Thyroid gland (tissue), 4 donors: ENCODE results near the gene TCF7L1. TPM values are rescaled to one million over a fixed set of nuclear protein-coding genes. Genes with fewer than 3 reads are reported as not detected.

Experiments
- DNase-seq, 2 donors: peaks; one replicate each; pipeline ENCODE4 v3.0.0-alpha.2; 2019
- H3K27ac ChIP-seq, 3 donors: fragments of 200-600 bp; sonication (generic); 1 replicate in 2 of 3; 2 replicates in 1 of 3; pipeline ENCODE4 v1.5.1; 2016 to 2019; ENCODE audit warnings: mild to moderate bottlenecking in 1 of 3, moderate library complexity in 1 of 3
- H3K27me3 ChIP-seq: fragments of 200-600 bp; sonication (generic); one replicate; pipeline ENCODE4 v1.5.1; 2019
- H3K36me3 ChIP-seq, 2 donors: fragments of 200-600 bp; sonication (generic); one replicate each; pipeline ENCODE4 v1.5.1; 2016 to 2019
- H3K4me1 ChIP-seq, 2 donors: fragments of 200-600 bp; sonication (generic); one replicate each; pipeline ENCODE4 v1.5.1; 2017 to 2019
- H3K4me3 ChIP-seq, 3 donors: fragments of 200-600 bp; sonication (generic); replicated peaks in 1 of 3; 1 replicate in 2 of 3; 2 replicates in 1 of 3; pipeline ENCODE4 v1.5.1; 2016; ENCODE audit warnings: mild to moderate bottlenecking in 1 of 3
- H3K9me3 ChIP-seq: fragments of 200-600 bp; sonication (generic); one replicate; pipeline ENCODE4 v1.5.1; 2017
- POLR2A ChIP-seq, 2 donors: fragments of 450-650 bp; IDR thresholded peaks; one replicate each; pipeline ENCODE4 v1.6.1; 2017; ENCODE audit warnings: antibody characterized with exemption in 2 of 2, mild to moderate bottlenecking in 2 of 2, moderate library complexity in 1 of 2
- WGBS, 2 donors: methylation state at CpG; one replicate each; pipeline ENCODE4 v1.1.5; 2017; 5-methylcytosine and 5-hydroxymethylcytosine counted together
- intact Hi-C: fragments of 100-400 bp; cut with DNase I; formaldehyde crosslinking; loops from one replicate; pipeline ENCODE4 v1.15.1; 2023
- total RNA-seq, 4 donors: library from RNA; depleted of rRNA; stranded (reverse); fragments of >200 nt; gene quantifications; one replicate each; pipeline ENCODE4 v1.2.3, GENCODE V29; 2016
- TF ChIP-seq, protein P1 (sequence below), 6 experiments: fragments of 200-600 bp in 3 of 6; fragments of 450-650 bp in 3 of 6; sonication (generic) in 3 of 6; IDR thresholded peaks; one replicate each; pipeline ENCODE4 v1.5.1; 2016 to 2019; ENCODE audit warnings: antibody characterized with exemption in 6 of 6, mild to moderate bottlenecking in 2 of 6, inconsistent platforms in 1 of 6, moderate library complexity in 1 of 6

Gene TCF7L1
- total RNA-seq, 4 donors from 2014 or later, result 3.1 to 12.1 (median 8.7) TPM

DNA sequence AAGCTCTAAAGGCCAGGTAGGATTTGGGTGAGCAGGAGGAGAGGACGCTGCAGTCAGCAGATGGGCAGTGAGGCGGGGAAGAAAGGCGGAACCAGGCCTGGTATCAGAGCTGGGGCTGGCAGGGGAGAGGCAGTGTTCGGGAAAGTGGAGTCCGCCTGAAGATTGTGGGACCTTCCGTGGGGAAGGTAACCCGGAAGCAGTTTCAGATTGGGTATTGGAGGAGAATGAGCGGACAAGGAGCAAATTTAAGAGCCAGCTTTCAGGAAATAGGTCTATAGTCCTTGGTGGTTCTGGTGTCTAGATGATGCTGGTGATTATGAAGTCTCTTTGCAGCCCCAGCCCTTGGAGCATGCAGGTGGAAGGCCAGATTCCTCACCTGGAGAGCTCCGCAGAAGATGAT lies 51.0 kb downstream of the TCF7L1 start:
- H3K36me3 ChIP-seq, result no peaks in the 10 kb centered on the region
- peaks cover 42 to 43% of the 10 kb centered on the region in 2 donors for H3K4me1 ChIP-seq
- TF ChIP-seq POLR2A (IDR thresholded peaks at IDR 0.05), result no peak
- TF ChIP-seq, protein P1, sequence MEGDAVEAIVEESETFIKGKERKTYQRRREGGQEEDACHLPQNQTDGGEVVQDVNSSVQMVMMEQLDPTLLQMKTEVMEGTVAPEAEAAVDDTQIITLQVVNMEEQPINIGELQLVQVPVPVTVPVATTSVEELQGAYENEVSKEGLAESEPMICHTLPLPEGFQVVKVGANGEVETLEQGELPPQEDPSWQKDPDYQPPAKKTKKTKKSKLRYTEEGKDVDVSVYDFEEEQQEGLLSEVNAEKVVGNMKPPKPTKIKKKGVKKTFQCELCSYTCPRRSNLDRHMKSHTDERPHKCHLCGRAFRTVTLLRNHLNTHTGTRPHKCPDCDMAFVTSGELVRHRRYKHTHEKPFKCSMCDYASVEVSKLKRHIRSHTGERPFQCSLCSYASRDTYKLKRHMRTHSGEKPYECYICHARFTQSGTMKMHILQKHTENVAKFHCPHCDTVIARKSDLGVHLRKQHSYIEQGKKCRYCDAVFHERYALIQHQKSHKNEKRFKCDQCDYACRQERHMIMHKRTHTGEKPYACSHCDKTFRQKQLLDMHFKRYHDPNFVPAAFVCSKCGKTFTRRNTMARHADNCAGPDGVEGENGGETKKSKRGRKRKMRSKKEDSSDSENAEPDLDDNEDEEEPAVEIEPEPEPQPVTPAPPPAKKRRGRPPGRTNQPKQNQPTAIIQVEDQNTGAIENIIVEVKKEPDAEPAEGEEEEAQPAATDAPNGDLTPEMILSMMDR (IDR thresholded peaks at IDR 0.05), result no peak

DNA sequence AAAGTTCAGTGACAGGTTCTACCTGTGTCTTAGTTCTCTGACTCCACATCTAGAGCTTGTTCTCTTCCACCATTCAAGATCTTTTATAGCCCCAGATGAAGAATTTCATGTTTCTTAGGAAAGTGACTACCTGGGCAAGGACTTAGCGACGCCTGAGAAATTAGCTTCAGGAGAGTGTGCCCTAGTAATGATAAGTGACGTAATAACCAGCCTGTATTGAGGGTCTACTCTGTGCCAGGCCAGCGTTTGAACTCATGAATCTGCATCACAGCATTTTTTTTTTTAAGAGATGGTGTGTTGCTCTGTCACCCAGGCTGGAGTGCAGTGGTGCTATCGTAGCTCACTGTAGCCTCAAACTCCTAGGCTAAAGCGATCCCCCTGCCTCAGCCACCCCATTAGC lies 51.8 kb downstream of the TCF7L1 start:
- 95 to 98% methylated on average over 6 of the region's 6 CpGs for WGBS, 2 donors
- Histone ChIP-seq H3K27ac (no peak overlapping the region), H3K36me3 (no peaks in the 10 kb centered on the region), H3K27me3 (no peaks in the 10 kb centered on the region), H3K4me1 (peaks cover 41 to 42% of the 10 kb centered on the region in 2 donors), H3K9me3 (no peaks in the 10 kb centered on the region), H3K4me3 (no peak overlapping the region)
- TF ChIP-seq POLR2A (IDR thresholded peaks at IDR 0.05), result no peak
- TF ChIP-seq, protein P1 (IDR thresholded peaks at IDR 0.05), result no peak
- intact Hi-C loops, result no loop called here
- DNase-seq, result no peak

More for the DNA sequence above, 51.0 kb downstream of the TCF7L1 start:
- Histone ChIP-seq H3K27ac (no peak overlapping the region), H3K27me3 (no peaks in the 10 kb centered on the region), H3K4me3 (no peak overlapping the region), H3K9me3 (no peaks in the 10 kb centered on the region)
- no peak for DNase-seq
- WGBS, 2 donors, result 91 to 92% methylated on average over 8 to 9 of the region's 9 CpGs
- intact Hi-C loops, result no loop called here

DNA sequence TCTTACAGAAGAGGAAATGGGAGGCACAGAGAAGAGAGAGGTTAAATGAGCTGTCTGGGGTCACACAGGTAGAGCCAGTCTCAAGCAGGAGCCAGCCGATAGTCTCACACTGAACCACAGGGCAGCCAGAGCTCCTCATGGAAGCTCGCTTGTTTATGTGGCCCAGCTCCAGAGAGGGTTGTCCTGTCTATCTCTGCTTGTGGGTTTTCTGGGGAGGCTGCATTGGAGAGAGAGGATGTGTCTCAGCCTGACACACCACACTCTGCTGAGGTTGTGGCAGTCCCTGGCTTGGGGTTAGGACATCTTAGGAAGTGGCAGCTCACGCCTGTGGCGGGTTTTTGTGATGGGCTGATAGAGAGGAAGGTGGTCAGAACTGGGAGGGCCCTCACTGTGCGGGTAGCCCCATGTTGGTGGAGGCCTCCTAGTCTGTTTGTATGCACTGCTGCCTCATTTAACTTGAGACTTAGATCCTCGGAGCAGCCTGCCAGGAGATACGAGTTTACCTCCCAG lies 52.3 kb downstream of the TCF7L1 start:
- Histone ChIP-seq H3K36me3 (no peaks in the 10 kb centered on the region), H3K9me3 (no peaks in the 10 kb centered on the region), H3K27me3 (no peaks in the 10 kb centered on the region), H3K4me3 (no peak overlapping the region), H3K4me1 (peaks cover 36 to 37% of the 10 kb centered on the region in 2 donors), H3K27ac (no peak overlapping the region)
- no peak for DNase-seq
- no peak for TF ChIP-seq POLR2A (IDR thresholded peaks at IDR 0.05)
- TF ChIP-seq, protein P1 (IDR thresholded peaks at IDR 0.05), result no peak
- intact Hi-C loops, result no loop called here
- 87 to 97% methylated on average over 6 to 7 of the region's 7 CpGs for WGBS, 2 donors

DNA sequence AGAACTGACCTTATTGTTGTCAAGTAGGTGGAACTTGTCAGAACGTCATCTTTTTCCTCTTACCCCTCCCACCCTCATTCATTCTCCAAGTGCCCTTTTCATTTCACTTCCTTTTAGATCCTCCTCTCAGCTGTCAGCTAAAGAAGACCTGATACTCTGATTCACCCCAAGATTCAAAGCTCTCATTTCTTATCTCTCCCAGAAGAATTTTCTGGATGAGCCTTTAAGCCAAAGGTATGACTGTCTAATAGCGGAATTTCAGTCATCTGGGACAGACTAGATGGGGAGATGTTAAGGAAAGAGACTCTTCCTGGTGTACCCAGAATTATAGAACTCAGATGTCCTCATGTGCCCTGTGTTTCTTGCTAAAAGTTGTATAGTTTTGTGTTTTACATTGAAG lies 53.9 kb downstream of the TCF7L1 start:
- Histone ChIP-seq H3K4me1 (peaks cover 20 to 24% of the 10 kb centered on the region in 2 donors), H3K36me3 (no peaks in the 10 kb centered on the region), H3K27me3 (no peaks in the 10 kb centered on the region), H3K9me3 (no peaks in the 10 kb centered on the region), H3K4me3 (no peak overlapping the region), H3K27ac (no peak overlapping the region)
- TF ChIP-seq, protein P1 (IDR thresholded peaks at IDR 0.05), result no peak
- TF ChIP-seq POLR2A (IDR thresholded peaks at IDR 0.05), result no peak
- WGBS, 2 donors, result 76 to 88% methylated on average over 2 of the region's 2 CpGs
- intact Hi-C loops, result no loop called here
- DNase-seq, result no peak

DNA sequence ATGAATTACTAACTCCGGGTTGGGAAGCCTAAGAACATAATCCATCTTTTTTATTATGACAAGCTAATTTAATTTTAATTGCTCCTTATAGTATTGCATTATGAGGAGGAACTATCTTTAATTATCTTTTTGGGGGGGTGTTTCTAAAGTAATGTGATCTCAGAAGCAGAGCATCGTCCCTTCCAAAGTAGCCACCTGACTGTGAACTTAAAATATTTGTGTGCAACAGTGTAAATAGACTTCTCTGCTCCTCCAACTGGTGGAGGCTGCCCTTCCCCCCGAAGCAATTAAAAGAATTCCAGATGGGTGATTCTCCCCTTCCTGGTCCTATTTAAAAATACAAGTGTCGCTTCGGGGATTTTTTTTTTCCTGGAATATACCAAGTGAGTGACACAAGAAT lies 55.7 kb downstream of the TCF7L1 start:
- intact Hi-C loops, result no loop called here
- Histone ChIP-seq H3K4me1 (peaks cover 17 to 22% of the 10 kb centered on the region in 2 donors), H3K9me3 (no peaks in the 10 kb centered on the region), H3K27me3 (no peaks in the 10 kb centered on the region), H3K27ac (peak overlapping the region in 1 of 3 donors; percentile 20), H3K36me3 (no peaks in the 10 kb centered on the region), H3K4me3 (no peak overlapping the region)
- DNase-seq, result peak in 1 of 2 donors; percentile 50
- 41 to 43% methylated on average over 5 of the region's 5 CpGs for WGBS, 2 donors
- TF ChIP-seq POLR2A (IDR thresholded peaks at IDR 0.05), result no peak
- TF ChIP-seq, protein P1 (IDR thresholded peaks at IDR 0.05), result no peak
